Measurements from ENCODE around the gene UBAC2.

GRCh38 chr13:99160415-99160814 lies 40.2 kb upstream of the UBAC2 start:
- no peak for TF ChIP-seq CTCF (IDR thresholded peaks at IDR 0.05; ENCODE audit: control extremely low read depth in 1 of 3, insufficient read depth in 1 of 3, low read depth in 1 of 3, low read length in 3 of 3)
- TF ChIP-seq POLR2AphosphoS5 (IDR thresholded peaks at IDR 0.05; ENCODE audit: low read depth, low read length) = no peak
- no peak for TF ChIP-seq PHF8 (conservative IDR thresholded peaks at IDR 0.05; ENCODE audit: low read depth, low read length)
- TF ChIP-seq MAX (IDR thresholded peaks at IDR 0.05) = no peak
- TF ChIP-seq JUND (IDR thresholded peaks at IDR 0.05; ENCODE audit: low read length) = no peak
- TF ChIP-seq SIRT6 (IDR thresholded peaks at IDR 0.05; ENCODE audit: low read length) = no peak
- no peak for TF ChIP-seq GABPA (IDR thresholded peaks at IDR 0.05; ENCODE audit: borderline replicate concordance, insufficient read depth, low read length)
- no peak for TF ChIP-seq FOSL1 (IDR thresholded peaks at IDR 0.05; ENCODE audit: insufficient read depth, low read depth, low read length)
- TF ChIP-seq HDAC2 (IDR thresholded peaks at IDR 0.05; ENCODE audit: borderline replicate concordance in 1 of 2, low read depth in 2 of 2, low read length in 2 of 2) = no peak
- TF ChIP-seq EP300 (IDR thresholded peaks at IDR 0.05; ENCODE audit: borderline replicate concordance in 1 of 2, low read depth in 2 of 2, low read length in 2 of 2) = no peak
- no peak for TF ChIP-seq SIN3A (conservative IDR thresholded peaks at IDR 0.05 in 1 of 2, IDR thresholded peaks at IDR 0.05 in 1 of 2; ENCODE audit: low read depth in 1 of 2, low read length in 2 of 2)
- TF ChIP-seq TAF1 (IDR thresholded peaks at IDR 0.05; ENCODE audit: low read depth, low read length) = no peak
